Body of pancreas (tissue), 4 donors: ENCODE data around the gene ETHE1.

Source experiments
- CTCF ChIP-seq, 7 experiments: fragments of 450-650 bp in 4 of 7; fragments of 200-600 bp in 3 of 7; sonication (generic) in 3 of 7; IDR thresholded peaks; one replicate each; pipeline ENCODE4 v1.5.1; 2016 to 2019; ENCODE audit warnings: antibody characterized with exemption in 7 of 7
- POLR2A ChIP-seq, 3 donors: fragments of 450-650 bp; IDR thresholded peaks; one replicate each; pipeline ENCODE4 v1.6.1; 2016; ENCODE audit warnings: antibody characterized with exemption in 3 of 3, mild to moderate bottlenecking in 2 of 3

GRCh38 chr19:43546581-43546980 lies 19.6 kb upstream of the ETHE1 start:
- TF ChIP-seq POLR2A (IDR thresholded peaks at IDR 0.05), result no peak
- no peak for TF ChIP-seq CTCF (IDR thresholded peaks at IDR 0.05)
